Measurements from ENCODE around the gene RGS6.

The RGS6 gene

GRCh38 chr14:72499746-72500145 lies 567.5 kb downstream of the RGS6 start:
- no peak for DNase-seq (ENCODE audit: low read depth)

GRCh38 chr14:72500234-72500838 lies 568.1 kb downstream of the RGS6 start:
- DNase-seq (ENCODE audit: low read depth) = no peak

GRCh38 chr14:72501439-72501838 lies 569.2 kb downstream of the RGS6 start:
- DNase-seq (ENCODE audit: low read depth) = no peak

GRCh38 chr14:72503271-72503670 lies 571.0 kb downstream of the RGS6 start:
- DNase-seq (ENCODE audit: low read depth) = no peak

- DNase-seq (ENCODE audit: low read depth) = no peak
These were observed 571.6 kb downstream of the RGS6 start for GRCh38 chr14:72503696-72504368.

- no peak for DNase-seq (ENCODE audit: low read depth)
These were observed 578.3 kb downstream of the RGS6 start for GRCh38 chr14:72510566-72510965.

GRCh38 chr14:72512281-72512680 lies 580.1 kb downstream of the RGS6 start:
- no peak for DNase-seq (ENCODE audit: low read depth)

- no peak for DNase-seq (ENCODE audit: low read depth)
These were observed 580.7 kb downstream of the RGS6 start for GRCh38 chr14:72512925-72513324.

- DNase-seq (ENCODE audit: low read depth) = no peak
These were observed 581.1 kb downstream of the RGS6 start for GRCh38 chr14:72513346-72513745.

GRCh38 chr14:72513965-72514659 lies 581.9 kb downstream of the RGS6 start:
- DNase-seq (ENCODE audit: low read depth) = no peak

GRCh38 chr14:72514660-72515025 lies 582.4 kb downstream of the RGS6 start:
- DNase-seq (ENCODE audit: low read depth) = no peak

- no peak for DNase-seq (ENCODE audit: low read depth)
These were observed 583.8 kb downstream of the RGS6 start for GRCh38 chr14:72515779-72516770.

GRCh38 chr14:72516936-72517700 lies 584.9 kb downstream of the RGS6 start:
- DNase-seq (ENCODE audit: low read depth) = peak; percentile 25

- DNase-seq (ENCODE audit: low read depth) = no peak
These were observed 585.5 kb downstream of the RGS6 start for GRCh38 chr14:72517736-72518135.

- DNase-seq (ENCODE audit: low read depth) = no peak
These were observed 586.7 kb downstream of the RGS6 start for GRCh38 chr14:72518809-72519377.

GRCh38 chr14:72519543-72519942 lies 587.3 kb downstream of the RGS6 start:
- DNase-seq (ENCODE audit: low read depth) = no peak

- DNase-seq (ENCODE audit: low read depth) = no peak
These were observed 588.8 kb downstream of the RGS6 start for GRCh38 chr14:72521045-72521444.

GRCh38 chr14:72521968-72522741 lies 589.9 kb downstream of the RGS6 start:
- no peak for DNase-seq (ENCODE audit: low read depth)

- no peak for DNase-seq (ENCODE audit: low read depth)
These were observed 590.6 kb downstream of the RGS6 start for GRCh38 chr14:72522847-72523246.
